ENCODE measurements around the gene MLXIP. TPM values are rescaled to one million over a fixed set of nuclear protein-coding genes. Genes with fewer than 3 reads are reported as not detected.
"Not testable (repeated sequence)": the region's sequence is repeated elsewhere in the genome, so short reads cannot be mapped to it uniquely, and the experiment has no call there.

The MLXIP gene
- total RNA-seq, 1 donor from 2014 or later: 1.9 TPM

DNA sequence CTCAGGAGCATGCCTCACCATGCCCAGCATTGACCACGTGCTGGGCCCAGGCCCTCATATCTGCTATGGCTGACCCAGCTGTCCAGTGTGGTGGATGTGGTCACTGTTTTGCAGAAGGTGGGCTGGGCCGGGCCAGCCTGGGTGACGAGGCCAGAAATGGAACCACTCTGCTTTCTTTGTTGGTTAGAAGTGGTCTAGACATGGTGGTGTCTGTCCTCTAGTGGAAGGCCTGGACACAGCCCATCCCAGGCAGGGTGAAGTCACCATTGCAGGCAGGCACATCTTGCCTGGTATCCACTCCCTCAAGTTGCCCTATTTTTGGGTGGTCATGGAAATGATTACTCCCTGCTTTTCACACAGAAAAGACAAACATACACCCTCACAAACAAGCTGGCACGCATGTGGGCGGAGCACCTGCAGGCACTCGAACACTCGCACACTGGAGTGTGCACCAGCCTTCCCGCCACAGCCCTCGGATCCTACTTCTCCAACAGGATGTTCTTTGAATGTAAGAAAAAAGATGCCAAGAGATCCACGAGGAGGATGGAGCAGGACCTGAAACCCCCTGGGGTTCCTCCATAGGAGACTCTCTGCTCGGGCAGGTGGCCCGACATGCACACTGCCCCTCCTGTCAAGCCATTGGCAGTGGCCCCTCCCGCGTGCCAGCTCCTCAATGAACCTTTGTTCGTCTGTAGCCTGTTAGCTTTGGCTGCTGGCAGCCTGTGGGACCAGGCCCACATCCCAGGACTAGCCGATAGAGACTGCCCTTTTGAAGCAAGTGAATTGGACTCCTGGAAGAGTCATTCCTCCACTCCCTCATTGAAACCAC, 38.4 kb downstream of the MLXIP start:
- H3K36me3 Mint-ChIP-seq: no peaks in the 10 kb centered on the region
- H3K27ac Mint-ChIP-seq: no peak overlapping the region
- TF ChIP-seq, protein P1, sequence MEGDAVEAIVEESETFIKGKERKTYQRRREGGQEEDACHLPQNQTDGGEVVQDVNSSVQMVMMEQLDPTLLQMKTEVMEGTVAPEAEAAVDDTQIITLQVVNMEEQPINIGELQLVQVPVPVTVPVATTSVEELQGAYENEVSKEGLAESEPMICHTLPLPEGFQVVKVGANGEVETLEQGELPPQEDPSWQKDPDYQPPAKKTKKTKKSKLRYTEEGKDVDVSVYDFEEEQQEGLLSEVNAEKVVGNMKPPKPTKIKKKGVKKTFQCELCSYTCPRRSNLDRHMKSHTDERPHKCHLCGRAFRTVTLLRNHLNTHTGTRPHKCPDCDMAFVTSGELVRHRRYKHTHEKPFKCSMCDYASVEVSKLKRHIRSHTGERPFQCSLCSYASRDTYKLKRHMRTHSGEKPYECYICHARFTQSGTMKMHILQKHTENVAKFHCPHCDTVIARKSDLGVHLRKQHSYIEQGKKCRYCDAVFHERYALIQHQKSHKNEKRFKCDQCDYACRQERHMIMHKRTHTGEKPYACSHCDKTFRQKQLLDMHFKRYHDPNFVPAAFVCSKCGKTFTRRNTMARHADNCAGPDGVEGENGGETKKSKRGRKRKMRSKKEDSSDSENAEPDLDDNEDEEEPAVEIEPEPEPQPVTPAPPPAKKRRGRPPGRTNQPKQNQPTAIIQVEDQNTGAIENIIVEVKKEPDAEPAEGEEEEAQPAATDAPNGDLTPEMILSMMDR (IDR thresholded peaks at IDR 0.05): no peak
- TF ChIP-seq EZH2phosphoT487 (IDR thresholded peaks at IDR 0.05) (no peak), EZH2 (IDR thresholded peaks at IDR 0.05) (no peak)
- H3K79me2 ChIP-seq (ENCODE audit: low read depth): no peaks in the 10 kb centered on the region
- H3K27me3 ChIP-seq: no peaks in the 10 kb centered on the region
- H3K27ac ChIP-seq: no peak overlapping the region
- no peaks in the 10 kb centered on the region for H3K36me3 ChIP-seq
- no peaks in the 10 kb centered on the region for H3K9me3 ChIP-seq (ENCODE audit: low read depth)
- H3K4me3 Mint-ChIP-seq: no peak overlapping the region
- no peak overlapping the region for H3K4me3 ChIP-seq
- peaks cover 9% of the 10 kb centered on the region for H4K20me1 ChIP-seq (ENCODE audit: low read depth)
- H3K4me2 ChIP-seq: no peak overlapping the region
- peaks cover 5% of the 10 kb centered on the region for H3F3A ChIP-seq (ENCODE audit: low read depth)
- DNase-seq (ENCODE audit: low spot score): no peak
- peaks cover 10% of the 10 kb centered on the region for H3K4me1 Mint-ChIP-seq
- H3K4me1 ChIP-seq: peaks cover 6% of the 10 kb centered on the region
- H3K27me3 Mint-ChIP-seq (ENCODE audit: insufficient read depth, low read depth): no peaks in the 10 kb centered on the region
- no peaks in the 10 kb centered on the region for H3K9me3 Mint-ChIP-seq
- H3K9ac ChIP-seq: no peak overlapping the region
- no peak overlapping the region for H2AFZ ChIP-seq (replicated peaks)

DNA sequence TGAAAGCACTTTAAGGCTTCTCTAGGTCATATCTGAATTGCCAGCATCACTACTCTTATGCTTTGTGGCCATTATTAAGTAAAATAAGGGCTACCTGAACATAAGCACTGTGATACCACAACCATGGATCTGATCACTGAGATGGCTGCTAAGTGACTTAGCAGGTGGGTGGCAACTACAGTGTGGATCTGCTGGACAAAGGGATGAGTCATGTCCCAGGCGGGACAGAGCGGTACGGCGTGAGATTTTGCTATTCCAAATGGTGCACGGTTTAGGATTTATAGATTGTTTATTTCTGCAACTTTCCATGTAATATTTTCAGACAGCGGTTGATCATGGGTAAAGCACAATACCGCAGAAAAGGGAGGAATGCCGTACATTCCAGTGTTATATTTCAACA, 39.4 kb downstream of the MLXIP start:
- Histone ChIP-seq H3K27me3 (no peaks in the 10 kb centered on the region), H3F3A (ENCODE audit: low read depth) (peaks cover 5% of the 10 kb centered on the region), H3K27ac (no peak overlapping the region), H3K4me3 (no peak overlapping the region), H2AFZ (replicated peaks) (no peak overlapping the region), H3K4me2 (no peak overlapping the region), H3K9ac (no peak overlapping the region), H3K4me1 (peaks cover 6% of the 10 kb centered on the region), H3K79me2 (ENCODE audit: low read depth) (no peaks in the 10 kb centered on the region), H3K36me3 (no peaks in the 10 kb centered on the region), H4K20me1 (ENCODE audit: low read depth) (peaks cover 9% of the 10 kb centered on the region), H3K9me3 (ENCODE audit: low read depth) (no peaks in the 10 kb centered on the region)
- no peaks in the 10 kb centered on the region for H3K36me3 Mint-ChIP-seq
- no peaks in the 10 kb centered on the region for H3K9me3 Mint-ChIP-seq
- peaks cover 11% of the 10 kb centered on the region for H3K4me1 Mint-ChIP-seq
- no peak overlapping the region for H3K27ac Mint-ChIP-seq
- no peak for DNase-seq (ENCODE audit: low spot score)
- no peaks in the 10 kb centered on the region for H3K27me3 Mint-ChIP-seq (ENCODE audit: insufficient read depth, low read depth)
- no peak overlapping the region for H3K4me3 Mint-ChIP-seq
- TF ChIP-seq, protein P1 (IDR thresholded peaks at IDR 0.05): no peak
- no peak for TF ChIP-seq EZH2phosphoT487 (IDR thresholded peaks at IDR 0.05)
- TF ChIP-seq EZH2 (IDR thresholded peaks at IDR 0.05): no peak

DNA sequence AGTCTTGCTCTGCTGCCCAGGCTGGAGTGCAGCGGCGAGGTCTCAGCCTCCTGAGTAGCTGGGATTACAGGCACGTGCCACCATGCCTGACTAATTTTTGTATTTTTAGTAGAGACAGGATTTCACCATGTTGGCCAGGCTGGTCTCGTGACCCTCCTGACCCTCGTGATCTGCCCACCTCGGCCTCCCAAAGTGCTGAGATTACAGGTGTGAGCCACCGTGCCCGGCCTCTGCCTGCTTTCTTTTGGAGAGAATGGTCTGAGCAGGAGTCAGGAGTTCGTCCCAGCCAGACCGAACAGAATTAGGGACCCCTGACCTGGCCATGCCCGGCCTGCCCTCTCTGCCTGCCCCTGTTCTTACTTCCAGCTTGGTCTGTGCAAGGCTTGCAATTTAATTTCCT, 42.8 kb downstream of the MLXIP start:
- not testable (repeated sequence) for H3K4me3 ChIP-seq; H3K9ac ChIP-seq; H3K9me3 Mint-ChIP-seq; H3F3A ChIP-seq (ENCODE audit: low read depth); H3K36me3 Mint-ChIP-seq; H3K36me3 ChIP-seq; H2AFZ ChIP-seq (replicated peaks); H3K9me3 ChIP-seq (ENCODE audit: low read depth); H3K27ac Mint-ChIP-seq; H3K27me3 Mint-ChIP-seq (ENCODE audit: insufficient read depth, low read depth); H4K20me1 ChIP-seq (ENCODE audit: low read depth); H3K4me2 ChIP-seq; H3K27me3 ChIP-seq; H3K79me2 ChIP-seq (ENCODE audit: low read depth); H3K27ac ChIP-seq; H3K4me1 ChIP-seq; H3K4me3 Mint-ChIP-seq
- peaks cover 12% of the 10 kb centered on the region for H3K4me1 Mint-ChIP-seq
- DNase-seq (ENCODE audit: low spot score): peak; percentile 0

DNA sequence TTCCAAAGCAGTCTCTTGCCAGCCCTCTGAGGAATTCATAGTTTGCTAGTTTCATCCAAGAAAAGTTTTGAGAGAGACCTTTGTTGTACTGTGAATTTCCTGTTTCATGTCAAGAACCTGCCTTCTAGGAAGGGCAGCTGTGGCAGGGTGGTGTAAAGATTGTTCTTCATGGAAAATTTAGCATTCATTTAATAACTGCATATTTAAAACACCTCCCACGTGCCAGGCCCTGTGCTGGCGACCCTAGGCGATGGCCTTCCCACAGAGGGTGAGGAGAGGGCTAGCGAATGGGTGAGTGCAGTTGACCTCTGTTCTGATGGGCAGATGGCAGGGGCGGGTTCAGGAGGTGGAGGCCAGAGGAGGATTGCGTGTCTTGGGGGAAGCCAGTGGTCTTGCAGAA, 43.2 kb downstream of the MLXIP start:
- H4K20me1 ChIP-seq (ENCODE audit: low read depth): no peaks in the 10 kb centered on the region
- H3K9ac ChIP-seq: no peak overlapping the region
- Mint-ChIP-seq H3K9me3 (no peaks in the 10 kb centered on the region), H3K27me3 (ENCODE audit: insufficient read depth, low read depth) (peaks cover 2% of the 10 kb centered on the region), H3K4me3 (peak overlapping the region; percentile 63), H3K4me1 (peaks cover 12% of the 10 kb centered on the region), H3K27ac (peak overlapping the region; percentile 85), H3K36me3 (no peaks in the 10 kb centered on the region)
- H3K4me1 ChIP-seq: no peaks in the 10 kb centered on the region
- no peaks in the 10 kb centered on the region for H3K79me2 ChIP-seq (ENCODE audit: low read depth)
- no peaks in the 10 kb centered on the region for H3F3A ChIP-seq (ENCODE audit: low read depth)
- H3K4me3 ChIP-seq: no peak overlapping the region
- no peak overlapping the region for H3K27ac ChIP-seq
- H3K9me3 ChIP-seq (ENCODE audit: low read depth): no peaks in the 10 kb centered on the region
- DNase-seq (ENCODE audit: low spot score): no peak
- H3K27me3 ChIP-seq: no peaks in the 10 kb centered on the region
- no peak overlapping the region for H2AFZ ChIP-seq (replicated peaks)
- H3K36me3 ChIP-seq: no peaks in the 10 kb centered on the region
- TF ChIP-seq EZH2phosphoT487 (IDR thresholded peaks at IDR 0.05) (no peak), EZH2 (IDR thresholded peaks at IDR 0.05) (no peak)
- TF ChIP-seq, protein P1 (IDR thresholded peaks at IDR 0.05): no peak
- H3K4me2 ChIP-seq: no peak overlapping the region
